HepG2 (cell line): ENCODE data around the gene TP53. TPM values are rescaled to one million over a fixed set of nuclear protein-coding genes. Genes with fewer than 3 reads are reported as not detected.
A peak's percentile ranks its signal among the peaks of the same experiment; 100 is the strongest.

Source experiments
- ARID5B ChIP-seq: IDR thresholded peaks from 2 replicates; pipeline ENCODE4 v1.4.0; 2020; ENCODE audit warnings: mild to moderate bottlenecking, missing genetic modification reagents
- CREBL2 ChIP-seq: sonication (generic); formaldehyde crosslinking; IDR thresholded peaks from 2 replicates; pipeline ENCODE4 v1.8.1; 2023; ENCODE audit warnings: missing genetic modification reagents, mild to moderate bottlenecking, borderline replicate concordance
- DNMT3B ChIP-seq: conservative IDR thresholded peaks from 2 replicates; pipeline ENCODE4 v1.6.1; 2016; ENCODE audit warnings: missing biosample characterization, control low read depth
- HDAC2 ChIP-seq: sonication (generic); formaldehyde crosslinking; IDR thresholded peaks from 2 replicates; pipeline ENCODE4 v1.4.0; 2020; ENCODE audit warnings: missing genetic modification reagents
- MAZ ChIP-seq, 2 experiments: sonication (generic) in 1 of 2; formaldehyde crosslinking in 1 of 2; IDR thresholded peaks; 2 replicates each; pipeline versions ENCODE4 v1.5.0 to v1.6.1; 2012 to 2020; ENCODE audit warnings: low read depth in 2 of 2, mild to moderate bottlenecking in 2 of 2, borderline replicate concordance in 1 of 2, improper control_type of control experiment in 1 of 2, low read length in 1 of 2, missing genetic modification reagents in 1 of 2, moderate library complexity in 1 of 2
- NKX3-1 ChIP-seq: sonication (generic); formaldehyde crosslinking; IDR thresholded peaks from 2 replicates; pipeline ENCODE4 v1.5.0; 2020; ENCODE audit warnings: missing genetic modification reagents
- PAF1 ChIP-seq: IDR thresholded peaks from 2 replicates; pipeline ENCODE4 v1.6.1; 2016; ENCODE audit warnings: missing genetic modification reagents, missing compliant biosample characterization
- SMAD3 ChIP-seq: sonication (generic); formaldehyde crosslinking; IDR thresholded peaks from 2 replicates; pipeline ENCODE4 v1.4.0; 2020; ENCODE audit warnings: missing genetic modification reagents
- SYNCRIP ChIP-seq: fragments of 200-400 bp; formaldehyde crosslinking; IDR thresholded peaks from 2 replicates; pipeline ENCODE4 v1.6.1; 2018; ENCODE audit warnings: mild to moderate bottlenecking, low read depth, low read length; ENCODE audit not compliant: insufficient read depth
- UBTF ChIP-seq: sonication (generic); formaldehyde crosslinking; IDR thresholded peaks from 2 replicates; pipeline ENCODE4 v1.4.0; 2020; ENCODE audit warnings: mild to moderate bottlenecking, missing genetic modification reagents
- ZNF317 ChIP-seq: sonication (generic); formaldehyde crosslinking; IDR thresholded peaks from 2 replicates; pipeline ENCODE4 v1.5.0; 2020; ENCODE audit warnings: mild to moderate bottlenecking, missing genetic modification reagents
- ZNF432 ChIP-seq: sonication (generic); formaldehyde crosslinking; IDR thresholded peaks from 2 replicates; pipeline ENCODE4 v1.5.0; 2020; ENCODE audit warnings: missing genetic modification reagents, mild to moderate bottlenecking, borderline replicate concordance
- ZNF512B ChIP-seq: sonication (generic); formaldehyde crosslinking; IDR thresholded peaks from 2 replicates; pipeline ENCODE4 v1.5.1; 2020; ENCODE audit warnings: missing genetic modification reagents, mild to moderate bottlenecking, borderline replicate concordance
- ZNF589 ChIP-seq: sonication (generic); formaldehyde crosslinking; conservative IDR thresholded peaks from 2 replicates; pipeline ENCODE4 v1.8.0; 2022; ENCODE audit warnings: mild to moderate bottlenecking, moderate library complexity, missing genetic modification reagents
- ZNF678 ChIP-seq: sonication (generic); formaldehyde crosslinking; IDR thresholded peaks from 2 replicates; pipeline ENCODE4 v1.4.0; 2020; ENCODE audit warnings: mild to moderate bottlenecking, missing genetic modification reagents
- ZNF7 ChIP-seq: IDR thresholded peaks from 2 replicates; pipeline ENCODE4 v1.6.1; 2016; ENCODE audit warnings: missing biosample characterization, missing genetic modification reagents
- ZNF784 ChIP-seq: sonication (generic); formaldehyde crosslinking; IDR thresholded peaks from 2 replicates; pipeline ENCODE4 v1.5.1; 2020; ENCODE audit warnings: missing genetic modification reagents, mild to moderate bottlenecking, borderline replicate concordance
- ZNF878 ChIP-seq: sonication (generic); formaldehyde crosslinking; IDR thresholded peaks from 2 replicates; pipeline ENCODE4 v1.8.1; 2023; ENCODE audit warnings: mild to moderate bottlenecking, missing genetic modification reagents, moderate library complexity
- polyA plus RNA-seq, 8 experiments: library from polyadenylated mRNA; depleted of rRNA in 3 of 8; stranded (reverse) in 7 of 8; unstranded in 1 of 8; fragments of >200 nt; fragmentation: Illumina TruSeq in 4 of 8; extraction: Trizol in 4 of 8; gene quantifications; 2 replicates each; pipeline versions ENCODE4 v1.2.1 to v1.2.3, GENCODE V29; 2011 to 2016; ENCODE audit warnings: low read depth in 4 of 8, missing spikeins in 1 of 8, mixed read lengths in 1 of 8; ENCODE audit not compliant: insufficient read depth in 1 of 8
- total RNA-seq, 5 experiments: library from RNA; depleted of rRNA; stranded (reverse); fragments of >200 nt; fragmentation: Illumina TruSeq; extraction: Trizol; gene quantifications; 2 replicates each; pipeline ENCODE4 v1.2.3, GENCODE V29; 2016; ENCODE audit warnings: low read depth in 1 of 5

Gene TP53
- total and polyA plus RNA-seq, 2 of the 13 experiments (the other 11 are each of a cell fraction or from before 2014, with no cell fraction given): 17.1 to 29.9 TPM

GRCh38 chr17:7686222-7687071 is 843 bp downstream of the TP53 start (continued):
- TF ChIP-seq ARID5B (CRISPR knock-in tag): no peak; the same call in 1 of the 2 replicates
- TF ChIP-seq ZNF878 (CRISPR knock-in tag): no peak
- TF ChIP-seq HDAC2 (CRISPR knock-in tag): no peak; the same call in 1 of the 2 replicates
- TF ChIP-seq MAZ (IDR thresholded peaks at IDR 0.05; ENCODE audit: borderline replicate concordance, low read depth, low read length): no peak
- no peak for TF ChIP-seq MAZ (CRISPR knock-in tag; IDR thresholded peaks at IDR 0.05; ENCODE audit: low read depth)
- TF ChIP-seq ZNF589 (CRISPR knock-in tag): no peak
- no peak for TF ChIP-seq ZNF7 (CRISPR knock-in tag)
- no peak for TF ChIP-seq ZNF512B (CRISPR knock-in tag)
- TF ChIP-seq PAF1 (CRISPR knock-in tag): no peak
- no peak for TF ChIP-seq NKX3-1 (CRISPR knock-in tag)
- TF ChIP-seq ZNF432 (CRISPR knock-in tag): no peak
- no peak for TF ChIP-seq CREBL2
- TF ChIP-seq DNMT3B (CRISPR knock-in tag): no peak
- no peak for TF ChIP-seq ZNF678 (CRISPR knock-in tag)
- TF ChIP-seq UBTF (CRISPR knock-in tag): no peak
- peak; percentile 44; the same call in 1 of the 2 replicates for TF ChIP-seq ZNF317
- TF ChIP-seq ZNF784 (CRISPR knock-in tag): no peak
- no peak for TF ChIP-seq SYNCRIP
- no peak for TF ChIP-seq SMAD3 (CRISPR knock-in tag)
